ENCODE data around the gene SLCO4A1.

DNA sequence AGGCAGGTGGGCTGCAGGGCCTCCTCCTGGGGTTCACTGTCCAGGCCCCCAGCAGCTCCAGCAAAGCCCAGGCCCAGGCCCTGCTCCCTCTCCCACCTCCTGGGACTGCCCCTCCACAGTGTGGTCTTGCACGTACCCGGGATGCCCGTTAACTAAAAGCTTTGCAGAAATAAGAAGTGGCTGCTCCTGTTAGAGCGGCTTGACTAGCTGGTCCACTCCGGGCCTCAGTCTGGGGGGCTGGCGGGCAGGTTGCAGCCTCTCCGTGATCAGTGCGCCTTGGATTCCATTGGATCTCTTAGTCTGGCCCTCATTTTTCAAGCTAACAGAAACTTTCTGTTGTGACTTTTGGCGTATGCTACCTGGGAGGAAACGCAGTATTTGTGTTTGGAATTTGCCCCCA, 26.9 kb downstream of the SLCO4A1 start:
- TF ChIP-seq CTCF (optimal IDR thresholded peaks at IDR 0.05 in 1 of 3, IDR thresholded peaks at IDR 0.05 in 1 of 3, conservative IDR thresholded peaks at IDR 0.05 in 1 of 3; ENCODE audit: extremely low read depth in 1 of 3, insufficient read depth in 2 of 3, low read length in 3 of 3) (no peak), EZH2 (IDR thresholded peaks at IDR 0.05; ENCODE audit: low read length) (no peak)
